GM12875 (cell line): ENCODE data around the gene SULT6B1.

ENCODE experiments used
- H3K4me3 ChIP-seq: one replicate; pipeline ENCODE4 v1.5.1; 2011; ENCODE audit warnings: low read depth, low read length, control low read depth
- TF ChIP-seq, protein P1 (sequence below): IDR thresholded peaks from 2 replicates; pipeline ENCODE4 v1.5.1; 2011; ENCODE audit warnings: low read depth, mild to moderate bottlenecking, control low read depth, inconsistent platforms, low read length, moderate library complexity, borderline replicate concordance; ENCODE audit not compliant: insufficient read depth

SULT6B1 gene

DNA sequence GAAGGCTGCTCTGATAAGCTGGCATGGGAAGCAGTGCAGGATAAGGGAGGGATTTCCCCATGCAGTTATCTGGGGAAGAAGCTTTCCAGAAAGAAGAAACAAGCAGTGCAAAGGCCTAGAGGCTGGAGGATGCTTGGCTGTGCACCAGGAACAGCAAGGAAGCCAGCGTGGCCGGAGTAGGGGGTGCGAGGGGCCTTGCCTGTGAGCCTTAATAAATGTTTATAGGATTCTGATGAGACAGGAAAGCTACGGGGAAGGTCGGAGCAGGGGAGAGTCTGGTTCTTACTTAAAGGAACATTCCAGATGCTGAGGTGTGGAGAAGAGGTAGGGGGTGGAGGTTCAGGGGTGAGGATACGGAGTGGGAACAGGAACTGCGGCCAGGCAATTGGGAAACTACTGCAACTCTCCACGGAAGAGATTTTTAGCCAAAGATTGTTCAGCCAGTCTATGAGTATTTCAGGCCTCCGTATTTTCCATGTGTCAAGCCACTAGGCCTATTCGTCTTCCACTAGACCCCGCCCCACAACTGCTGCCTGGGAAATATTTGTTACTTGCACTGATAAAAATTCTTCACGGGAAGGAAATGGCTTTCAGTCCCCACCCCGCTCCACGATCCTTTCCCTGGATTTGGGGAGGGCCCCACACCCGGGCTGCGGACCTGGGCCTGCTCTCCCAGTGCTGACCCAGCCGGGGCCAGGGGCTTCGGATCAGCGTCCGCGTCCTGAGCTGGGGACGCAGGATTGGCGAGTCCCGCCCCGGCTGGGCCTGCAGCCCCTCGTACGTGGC is 32.2 kb downstream of the SULT6B1 start:
- TF ChIP-seq, protein P1, sequence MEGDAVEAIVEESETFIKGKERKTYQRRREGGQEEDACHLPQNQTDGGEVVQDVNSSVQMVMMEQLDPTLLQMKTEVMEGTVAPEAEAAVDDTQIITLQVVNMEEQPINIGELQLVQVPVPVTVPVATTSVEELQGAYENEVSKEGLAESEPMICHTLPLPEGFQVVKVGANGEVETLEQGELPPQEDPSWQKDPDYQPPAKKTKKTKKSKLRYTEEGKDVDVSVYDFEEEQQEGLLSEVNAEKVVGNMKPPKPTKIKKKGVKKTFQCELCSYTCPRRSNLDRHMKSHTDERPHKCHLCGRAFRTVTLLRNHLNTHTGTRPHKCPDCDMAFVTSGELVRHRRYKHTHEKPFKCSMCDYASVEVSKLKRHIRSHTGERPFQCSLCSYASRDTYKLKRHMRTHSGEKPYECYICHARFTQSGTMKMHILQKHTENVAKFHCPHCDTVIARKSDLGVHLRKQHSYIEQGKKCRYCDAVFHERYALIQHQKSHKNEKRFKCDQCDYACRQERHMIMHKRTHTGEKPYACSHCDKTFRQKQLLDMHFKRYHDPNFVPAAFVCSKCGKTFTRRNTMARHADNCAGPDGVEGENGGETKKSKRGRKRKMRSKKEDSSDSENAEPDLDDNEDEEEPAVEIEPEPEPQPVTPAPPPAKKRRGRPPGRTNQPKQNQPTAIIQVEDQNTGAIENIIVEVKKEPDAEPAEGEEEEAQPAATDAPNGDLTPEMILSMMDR: no peak
- peak overlapping the region; percentile 62 for H3K4me3 ChIP-seq

DNA sequence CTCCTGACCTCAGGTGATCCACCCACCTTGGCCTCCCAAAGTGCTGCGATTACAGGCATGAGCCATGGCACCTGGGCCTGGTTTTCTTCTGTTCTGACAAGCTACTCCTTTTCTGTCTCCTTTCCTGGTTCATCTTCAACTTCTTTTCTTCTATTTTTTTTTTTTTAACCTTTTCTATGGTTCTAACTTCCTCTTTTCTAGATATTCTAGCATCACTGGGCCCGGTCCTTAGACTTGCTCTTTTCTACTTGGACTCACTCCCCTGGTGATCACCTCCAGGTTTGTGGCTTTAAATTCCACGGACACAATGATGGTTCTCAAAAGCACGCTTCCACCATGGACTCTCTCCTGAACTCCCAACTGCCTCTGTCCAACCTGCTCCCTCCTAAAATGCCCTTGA is 33.7 kb downstream of the SULT6B1 start:
- TF ChIP-seq, protein P1: no peak
- peak overlapping the region; percentile 12 for H3K4me3 ChIP-seq

DNA sequence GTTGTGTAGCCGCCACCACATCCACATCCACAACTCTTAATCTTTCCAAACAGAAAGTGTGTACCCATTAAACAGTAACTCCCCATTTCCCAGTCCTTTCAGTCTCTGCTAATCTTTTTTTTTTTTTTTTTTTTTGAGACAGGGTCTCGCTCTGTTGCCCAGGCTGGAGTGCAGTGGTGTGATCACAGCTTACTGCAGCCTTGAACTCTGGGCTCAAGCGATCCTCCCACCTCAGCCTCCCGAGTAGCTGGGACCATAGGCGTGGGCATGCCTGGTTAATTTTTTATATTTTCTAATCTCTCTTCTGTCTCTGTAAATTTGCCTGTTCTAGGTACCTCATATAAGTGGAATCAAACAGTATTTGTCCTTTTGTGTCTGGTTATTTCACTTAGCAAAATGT is 35.2 kb downstream of the SULT6B1 start:
- TF ChIP-seq, protein P1: no peak
- H3K4me3 ChIP-seq: no peak overlapping the region

DNA sequence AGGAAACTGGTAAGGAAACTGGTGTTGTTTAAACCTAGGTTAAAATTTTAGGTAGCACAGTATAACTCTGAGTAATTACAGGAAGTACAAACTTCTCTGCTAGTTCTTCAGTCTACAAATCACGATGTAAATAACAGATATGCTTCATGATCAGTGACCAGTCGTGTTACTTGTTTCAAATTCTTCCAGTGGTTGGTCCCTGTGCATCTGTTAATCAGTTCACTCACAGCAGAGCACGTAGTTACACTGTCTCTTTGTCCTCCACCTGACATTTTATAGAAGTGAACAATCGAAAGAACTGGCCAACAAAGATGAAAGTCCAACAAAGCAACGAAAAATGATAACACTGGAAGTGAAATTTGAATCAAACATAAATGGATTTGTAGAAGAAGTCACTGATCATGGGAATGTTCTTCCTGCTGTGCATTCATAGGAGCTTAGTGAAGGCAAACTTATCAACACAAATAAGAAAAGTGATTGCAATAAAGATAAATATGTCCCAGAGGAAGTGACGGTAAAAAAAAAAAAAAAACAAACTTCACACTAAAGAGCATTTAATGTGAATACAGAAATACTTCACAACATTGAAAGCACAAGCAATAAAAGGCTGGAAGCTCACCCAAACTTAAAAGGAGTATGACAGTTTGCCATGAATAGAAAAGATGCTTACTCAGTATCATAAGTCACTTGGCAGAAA is 38.7 kb downstream of the SULT6B1 start:
- H3K4me3 ChIP-seq: no peak overlapping the region
- TF ChIP-seq, protein P1: no peak

DNA sequence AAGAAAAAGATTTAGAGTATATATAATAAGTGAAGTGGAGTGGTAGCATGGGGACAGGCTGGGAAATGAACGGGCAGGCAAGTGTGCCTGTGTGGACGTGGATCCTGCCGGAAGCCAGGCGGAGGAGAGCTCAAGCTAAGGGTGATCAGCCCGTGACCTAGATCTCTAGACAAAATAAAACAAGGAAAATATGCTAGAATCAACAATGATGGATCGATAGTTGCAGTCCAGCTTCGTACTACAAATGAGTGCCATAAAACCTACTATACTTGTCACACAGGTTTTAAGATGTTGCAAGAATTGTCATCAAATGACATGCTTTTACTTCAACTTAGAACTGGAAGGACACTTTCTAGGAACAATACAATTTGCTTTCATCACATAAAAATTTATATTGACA is 40.1 kb downstream of the SULT6B1 start:
- TF ChIP-seq, protein P1: no peak

DNA sequence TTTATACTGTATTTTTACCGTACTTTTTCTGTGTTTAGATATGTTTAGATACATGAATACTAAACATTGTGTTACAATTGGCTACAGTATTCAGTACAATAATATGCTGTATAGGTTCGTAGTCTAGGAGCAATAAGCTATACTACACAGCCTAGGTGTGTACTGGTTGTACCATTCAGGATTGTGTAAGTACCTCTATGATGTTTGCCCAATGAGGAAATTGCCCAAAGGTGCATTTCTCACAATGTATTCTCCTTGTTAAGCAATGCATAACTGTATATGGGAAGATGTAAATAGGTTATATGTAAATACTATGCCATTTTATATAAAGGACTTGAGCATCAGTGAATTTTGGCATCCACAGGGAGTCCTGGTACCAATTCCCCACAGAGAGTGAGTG is 42.4 kb downstream of the SULT6B1 start:
- no peak overlapping the region for H3K4me3 ChIP-seq
- TF ChIP-seq, protein P1: no peak

More for the DNA sequence above, 40.1 kb downstream of the SULT6B1 start:
- no peak overlapping the region for H3K4me3 ChIP-seq

DNA sequence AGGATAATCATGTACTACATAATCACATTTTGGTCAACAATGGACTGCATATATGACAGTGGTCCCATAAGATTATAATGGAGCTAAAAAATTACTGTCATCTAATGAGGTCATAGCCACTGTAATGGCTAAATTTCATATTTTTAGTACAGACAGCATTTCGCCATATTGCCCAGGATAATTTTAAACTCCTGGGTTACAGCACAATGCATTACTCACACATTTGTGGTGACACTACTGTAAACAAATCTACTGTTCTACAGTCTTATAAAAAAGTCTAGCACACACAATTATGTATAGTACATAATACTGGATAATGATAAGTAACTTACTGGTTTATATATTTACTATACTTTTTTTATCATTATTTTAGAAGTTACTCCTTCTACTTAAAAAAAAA is 44.5 kb downstream of the SULT6B1 start:
- TF ChIP-seq, protein P1: no peak

More for the DNA sequence above, 44.5 kb downstream of the SULT6B1 start:
- H3K4me3 ChIP-seq: no peak overlapping the region
